Parathyroid adenoma (tissue), 2 donors: Measurements from ENCODE around the gene MANBA.

Source experiments
- H2AFZ ChIP-seq: fragments of 300-600 bp; sonication (generic); one replicate; pipeline ENCODE4 v1.7.0; 2017; ENCODE audit warnings: antibody characterized with exemption, mild to moderate bottlenecking
- H3K27ac ChIP-seq: fragments of 300-600 bp; sonication (generic); one replicate; pipeline ENCODE4 v1.7.0; 2017
- H3K27me3 ChIP-seq: fragments of 300-600 bp; sonication (generic); one replicate; pipeline ENCODE4 v1.7.0; 2017; ENCODE audit warnings: low read length; ENCODE audit not compliant: control insufficient read depth, insufficient read depth
- H3K36me3 ChIP-seq: fragments of 300-600 bp; sonication (generic); one replicate; pipeline ENCODE4 v1.7.0; 2017; ENCODE audit warnings: low read length; ENCODE audit not compliant: control insufficient read depth, insufficient read depth
- H3K4me1 ChIP-seq: fragments of 300-600 bp; sonication (generic); one replicate; pipeline ENCODE4 v1.7.0; 2017; ENCODE audit warnings: control low read depth
- H3K4me2 ChIP-seq: fragments of 300-600 bp; sonication (generic); one replicate; pipeline ENCODE4 v1.7.0; 2017; ENCODE audit warnings: low read length
- H3K4me3 ChIP-seq: fragments of 300-600 bp; sonication (generic); one replicate; pipeline ENCODE4 v1.7.0; 2017; ENCODE audit warnings: low read depth, low read length
- H3K79me2 ChIP-seq: fragments of 300-600 bp; sonication (generic); one replicate; pipeline ENCODE4 v1.7.0; 2017; ENCODE audit warnings: control low read depth
- H3K9ac ChIP-seq: fragments of 300-600 bp; sonication (generic); one replicate; pipeline ENCODE4 v1.7.0; 2017; ENCODE audit warnings: mild to moderate bottlenecking
- H3K9me3 ChIP-seq: fragments of 300-600 bp; sonication (generic); one replicate; pipeline ENCODE4 v1.7.0; 2017; ENCODE audit warnings: low read length; ENCODE audit not compliant: control insufficient read depth
- CTCF ChIP-seq: fragments of 300-600 bp; sonication (generic); IDR thresholded peaks from one replicate; pipeline ENCODE4 v1.7.0; 2017; ENCODE audit warnings: antibody characterized with exemption, mild to moderate bottlenecking
- donor health status: primary hyperparathyroidism.

Gene MANBA

GRCh38 chr4:102780476-102781144, 19.8 kb upstream of the MANBA start:
- no peaks in the 10 kb centered on the region for H3K9me3 ChIP-seq
- no peak overlapping the region for H2AFZ ChIP-seq
- no peaks in the 10 kb centered on the region for H3K4me1 ChIP-seq
- H3K79me2 ChIP-seq, result no peaks in the 10 kb centered on the region
- H3K4me2 ChIP-seq, result no peak overlapping the region
- no peak overlapping the region for H3K4me3 ChIP-seq
- no peak overlapping the region for H3K9ac ChIP-seq
- TF ChIP-seq CTCF, result no peak
- H3K27ac ChIP-seq, result no peak overlapping the region
- H3K27me3 ChIP-seq, result no peaks in the 10 kb centered on the region
- H3K36me3 ChIP-seq, result no peaks in the 10 kb centered on the region

- H3K9me3 ChIP-seq, result no peaks in the 10 kb centered on the region
- no peak for TF ChIP-seq CTCF
- H3K9ac ChIP-seq, result no peak overlapping the region
- no peak overlapping the region for H3K27ac ChIP-seq
- H3K4me3 ChIP-seq, result no peak overlapping the region
- no peaks in the 10 kb centered on the region for H3K36me3 ChIP-seq
- H3K27me3 ChIP-seq, result no peaks in the 10 kb centered on the region
- peak overlapping the region; percentile 77 for H2AFZ ChIP-seq
- H3K4me1 ChIP-seq, result no peaks in the 10 kb centered on the region
- no peak overlapping the region for H3K4me2 ChIP-seq
- H3K79me2 ChIP-seq, result no peaks in the 10 kb centered on the region
These were observed 18.4 kb upstream of the MANBA start for GRCh38 chr4:102779204-102779603.

DNA sequence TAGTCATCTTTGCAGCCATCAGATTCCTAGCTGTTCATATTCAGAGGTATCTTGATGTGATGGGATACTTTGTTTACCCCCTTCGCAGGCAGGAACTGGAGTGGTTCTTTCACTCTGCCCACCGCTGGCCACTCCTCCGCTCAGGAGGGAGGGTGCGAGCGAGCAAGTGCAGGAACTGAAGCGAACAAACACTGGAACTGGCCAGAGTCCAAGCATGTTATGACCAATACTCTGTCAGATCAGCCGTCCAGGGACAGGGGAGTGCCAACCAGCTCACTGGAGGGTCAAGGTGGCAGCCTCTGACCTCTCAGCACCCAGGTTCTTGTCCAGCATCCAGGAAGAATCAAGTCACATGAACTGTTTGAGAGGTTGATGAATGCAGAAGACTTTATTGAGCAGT, 18.0 kb upstream of the MANBA start:
- Histone ChIP-seq H3K27me3 (no peaks in the 10 kb centered on the region), H3K4me2 (no peak overlapping the region), H3K79me2 (no peaks in the 10 kb centered on the region), H3K9me3 (no peaks in the 10 kb centered on the region), H3K4me3 (no peak overlapping the region), H3K9ac (no peak overlapping the region), H3K4me1 (no peaks in the 10 kb centered on the region), H2AFZ (peak overlapping the region; percentile 77), H3K27ac (no peak overlapping the region), H3K36me3 (no peaks in the 10 kb centered on the region)
- no peak for TF ChIP-seq CTCF

DNA sequence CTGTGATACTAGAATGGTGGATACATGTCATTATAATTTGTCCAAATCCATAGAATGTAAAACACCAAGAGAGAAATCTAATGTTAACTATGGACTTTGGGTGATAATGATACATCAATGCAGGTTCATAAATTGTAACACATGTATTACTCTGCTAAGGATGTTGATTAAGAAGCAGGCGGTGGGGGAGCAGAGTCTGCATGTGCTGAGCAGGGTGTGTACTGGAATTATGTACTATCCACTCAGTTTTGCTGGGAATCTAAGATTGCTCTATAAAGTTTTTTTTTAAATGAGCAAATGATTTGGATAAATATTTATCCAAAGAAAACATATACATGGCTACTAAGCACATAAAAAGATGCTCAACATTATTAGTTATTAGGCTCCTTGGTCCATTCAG, 15.0 kb upstream of the MANBA start:
- no peak overlapping the region for H3K4me2 ChIP-seq
- H3K4me1 ChIP-seq, result no peaks in the 10 kb centered on the region
- H2AFZ ChIP-seq, result no peak overlapping the region
- TF ChIP-seq CTCF, result no peak
- no peaks in the 10 kb centered on the region for H3K36me3 ChIP-seq
- no peaks in the 10 kb centered on the region for H3K9me3 ChIP-seq
- no peak overlapping the region for H3K9ac ChIP-seq
- H3K27me3 ChIP-seq, result no peaks in the 10 kb centered on the region
- H3K27ac ChIP-seq, result no peak overlapping the region
- no peak overlapping the region for H3K4me3 ChIP-seq
- no peaks in the 10 kb centered on the region for H3K79me2 ChIP-seq

DNA sequence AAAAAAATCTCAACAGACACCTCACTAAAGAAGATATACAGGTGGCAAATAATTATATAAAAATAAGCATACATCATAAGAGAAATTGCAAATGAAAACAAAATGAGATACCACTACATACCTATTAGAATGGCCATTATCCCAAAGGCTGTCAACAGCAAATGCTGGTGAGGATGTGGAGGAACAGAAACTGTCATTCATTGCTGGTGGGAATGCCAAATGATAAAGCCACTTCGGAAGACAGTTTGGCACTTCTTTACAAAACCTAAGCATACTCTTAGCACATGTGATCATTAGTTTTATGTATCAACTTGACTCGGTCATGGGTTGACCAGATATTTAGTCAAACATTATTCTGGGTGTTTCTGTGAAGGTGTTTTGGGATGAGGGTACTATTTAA, 13.5 kb upstream of the MANBA start:
- Histone ChIP-seq H3K79me2 (no peaks in the 10 kb centered on the region), H3K9me3 (no peaks in the 10 kb centered on the region), H3K27ac (no peak overlapping the region), H3K9ac (no peak overlapping the region), H3K36me3 (no peaks in the 10 kb centered on the region), H2AFZ (no peak overlapping the region), H3K4me3 (no peak overlapping the region), H3K4me2 (no peak overlapping the region), H3K4me1 (no peaks in the 10 kb centered on the region), H3K27me3 (no peaks in the 10 kb centered on the region)
- TF ChIP-seq CTCF, result no peak
